GM18861 (cell line): ENCODE results near the gene MAN1C1.
A peak's percentile ranks its signal among the peaks of the same experiment; 100 is the strongest.

Experiments
- ATAC-seq: cut with Tn5 transposase; IDR thresholded peaks from one replicate; pipeline ENCODE4 v1.9.1; 2021; ENCODE audit not compliant: unreplicated experiment

The MAN1C1 gene

GRCh38 chr1:25675729-25676476 lies 59.3 kb downstream of the MAN1C1 start:
- peak; percentile 94 for ATAC-seq

DNA sequence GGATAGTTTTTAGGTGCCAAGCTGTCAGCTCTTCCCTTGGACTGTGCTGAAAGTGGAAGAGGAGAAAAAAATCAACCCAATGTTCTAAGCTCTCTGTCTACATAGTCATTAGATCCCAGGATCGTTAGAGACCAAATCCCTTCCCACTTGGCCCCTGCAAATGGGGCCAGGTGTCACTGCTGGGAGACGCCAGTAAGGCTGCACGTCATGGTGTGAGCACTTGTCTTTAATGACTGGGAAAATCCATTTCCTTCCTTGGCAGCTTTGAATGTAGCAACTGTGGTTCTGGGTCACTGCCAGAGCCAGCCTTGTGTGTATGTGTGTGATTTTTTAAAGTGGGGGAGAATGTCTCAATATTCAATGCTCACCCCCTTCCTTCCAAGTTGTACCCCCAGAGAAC lies 59.9 kb downstream of the MAN1C1 start:
- ATAC-seq, result no peak

DNA sequence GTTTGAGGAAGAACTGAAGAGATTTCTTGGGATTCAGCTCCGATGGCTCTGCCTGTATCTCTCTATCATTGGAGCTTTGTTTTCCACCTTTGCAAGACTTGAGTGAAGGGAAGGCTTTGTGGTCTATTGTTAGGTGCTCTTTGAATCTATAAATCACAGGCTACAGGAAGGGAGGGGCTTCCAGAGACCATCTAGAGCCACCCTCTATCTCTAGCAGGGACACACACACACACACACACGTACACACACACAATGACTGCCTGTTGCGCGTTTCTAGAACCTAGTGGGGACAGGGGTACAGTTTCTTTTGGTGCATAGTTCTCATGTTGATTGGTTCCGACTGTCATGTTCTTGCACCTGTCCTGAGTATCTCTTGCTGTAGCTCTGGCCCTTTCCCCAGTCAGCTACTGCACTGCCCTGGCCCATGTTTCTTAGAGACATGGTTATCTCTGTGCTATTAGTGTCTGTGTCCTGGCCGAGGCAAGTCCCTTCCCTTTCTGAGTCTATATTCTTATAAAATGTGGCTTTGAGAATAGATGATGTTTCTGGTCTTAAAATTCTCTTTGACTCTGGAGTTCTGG lies 60.7 kb downstream of the MAN1C1 start:
- ATAC-seq, result no peak

DNA sequence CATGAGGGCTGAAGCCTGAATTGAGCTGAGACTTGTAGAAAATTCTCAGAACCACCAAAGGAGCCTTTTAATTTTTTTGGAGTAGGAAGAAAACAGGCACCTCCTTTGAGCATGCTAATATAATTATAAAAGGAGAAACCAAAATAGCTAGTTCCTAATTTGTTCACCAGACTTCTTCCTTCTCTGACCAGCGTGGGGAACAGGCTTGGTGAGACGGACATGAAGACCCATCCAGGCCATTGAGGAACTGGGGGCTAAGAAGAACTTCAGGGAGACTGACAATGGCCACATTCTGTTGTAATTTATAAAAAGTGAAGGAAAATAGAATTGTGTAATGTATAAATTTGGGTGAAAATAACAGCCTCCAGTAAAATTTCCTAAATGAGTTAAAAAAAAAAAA lies 62.6 kb downstream of the MAN1C1 start:
- no peak for ATAC-seq

DNA sequence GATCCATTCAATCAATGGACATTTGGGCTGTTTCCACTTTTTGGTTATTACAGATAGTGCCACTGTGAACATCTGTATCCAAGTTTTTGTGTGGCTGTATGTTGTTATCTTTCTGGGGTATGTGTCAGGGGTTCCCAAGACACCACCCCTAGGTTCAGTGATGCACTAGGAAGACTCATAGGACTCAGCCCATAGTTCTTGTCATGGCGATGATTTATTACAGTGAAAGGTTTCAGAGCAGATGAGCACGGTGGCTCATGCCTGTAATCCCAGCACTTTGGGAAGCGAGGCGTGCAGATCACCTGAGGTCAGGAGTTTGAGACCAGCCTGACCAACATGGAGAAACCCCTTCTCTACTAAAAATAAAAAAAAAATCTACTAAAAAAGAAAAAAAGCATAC lies 64.1 kb downstream of the MAN1C1 start:
- no peak for ATAC-seq

DNA sequence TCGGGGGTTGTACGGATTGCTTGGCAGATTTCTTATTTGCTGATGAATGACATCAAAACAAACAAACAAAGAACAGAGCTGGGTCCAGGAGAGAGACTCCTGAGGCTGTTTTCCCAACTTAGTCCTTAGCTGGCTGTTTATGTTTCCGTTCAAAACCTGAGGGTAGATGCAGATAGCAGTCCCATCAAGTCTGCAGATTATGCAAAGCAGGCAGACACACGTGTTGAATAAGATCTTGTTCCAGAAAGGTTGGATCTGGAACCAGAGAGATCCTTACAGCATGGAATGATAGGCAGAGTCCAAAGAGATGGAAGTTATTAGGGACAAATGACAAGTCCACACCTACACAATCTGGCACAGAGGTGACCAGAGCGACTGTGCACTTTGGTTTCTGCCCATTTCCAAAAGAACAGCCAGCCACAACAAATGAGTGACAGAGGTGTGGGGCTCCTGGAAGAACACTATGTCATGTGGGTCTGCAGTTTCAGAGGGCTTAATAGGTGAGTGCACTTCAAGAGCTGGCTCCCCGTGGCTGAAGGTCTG lies 65.5 kb downstream of the MAN1C1 start:
- ATAC-seq, result no peak

DNA sequence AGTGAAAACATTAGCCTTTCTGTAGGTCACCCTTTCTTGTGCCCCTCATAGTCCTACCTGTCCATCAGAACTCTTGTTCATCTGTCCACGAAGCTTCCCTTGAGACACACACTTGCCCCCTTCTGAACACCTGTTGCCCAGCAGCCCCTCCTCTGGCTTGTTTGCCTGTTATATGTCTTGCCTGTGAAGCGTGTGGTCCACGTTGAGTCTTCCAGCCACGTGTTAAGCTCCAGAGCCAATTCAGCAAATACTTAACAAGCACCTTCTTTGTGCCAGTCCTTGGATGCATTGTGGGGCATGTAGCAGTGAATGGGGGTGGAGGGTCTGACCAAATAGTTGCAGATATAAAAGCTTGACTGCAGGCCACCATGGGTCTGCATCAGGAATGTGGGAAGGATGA lies 66.6 kb downstream of the MAN1C1 start:
- no peak for ATAC-seq

DNA sequence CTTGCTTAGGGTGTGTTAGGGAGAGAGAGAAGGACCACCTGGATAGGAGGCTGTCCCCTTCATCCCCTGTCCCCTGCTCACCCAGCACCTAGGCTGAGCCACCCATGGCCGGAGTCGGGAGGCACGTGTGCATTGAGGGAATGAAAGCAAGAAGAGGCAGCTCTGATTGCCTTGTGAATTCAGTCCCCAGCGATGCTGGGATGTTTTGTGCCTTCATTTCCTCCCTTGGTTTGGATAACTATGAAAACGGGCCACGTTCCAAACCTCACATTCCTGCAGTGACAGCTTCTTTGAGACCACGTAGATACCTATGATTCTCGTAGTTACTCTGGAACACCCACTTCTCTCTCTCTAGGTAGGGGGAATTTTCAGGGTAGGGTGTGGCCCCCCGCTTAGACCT lies 67.1 kb downstream of the MAN1C1 start:
- ATAC-seq, result no peak

- no peak for ATAC-seq
These were observed 67.8 kb downstream of the MAN1C1 start for GRCh38 chr1:25684216-25684965.

DNA sequence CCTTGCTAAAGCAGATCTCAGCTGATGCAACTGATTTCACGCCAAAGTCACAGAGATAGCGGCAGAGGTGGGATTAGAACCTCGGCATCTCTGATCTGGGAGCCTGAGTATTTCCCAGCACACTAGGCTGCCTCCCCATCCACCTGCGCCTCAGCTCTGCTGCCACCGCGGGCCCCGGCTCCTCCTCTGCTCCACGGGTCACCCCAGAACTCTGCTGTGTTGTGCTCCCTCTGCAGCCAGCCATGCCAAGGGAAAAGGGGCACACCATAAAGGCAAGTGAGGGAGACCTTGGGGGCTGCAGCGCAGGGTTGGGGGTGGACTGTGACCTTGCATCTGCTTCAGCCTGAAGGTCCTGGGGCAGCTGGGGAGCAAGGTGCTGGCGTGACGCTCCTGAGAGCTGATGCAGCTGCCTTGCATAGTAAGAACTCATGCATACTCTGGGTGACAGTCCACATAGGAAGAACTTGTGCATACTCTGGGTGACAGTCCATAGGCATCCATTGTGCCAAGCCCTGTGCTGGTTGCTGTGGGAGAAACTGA lies 68.7 kb downstream of the MAN1C1 start:
- no peak for ATAC-seq

- ATAC-seq, result no peak
These were observed 69.5 kb downstream of the MAN1C1 start for GRCh38 chr1:25685938-25686665.

DNA sequence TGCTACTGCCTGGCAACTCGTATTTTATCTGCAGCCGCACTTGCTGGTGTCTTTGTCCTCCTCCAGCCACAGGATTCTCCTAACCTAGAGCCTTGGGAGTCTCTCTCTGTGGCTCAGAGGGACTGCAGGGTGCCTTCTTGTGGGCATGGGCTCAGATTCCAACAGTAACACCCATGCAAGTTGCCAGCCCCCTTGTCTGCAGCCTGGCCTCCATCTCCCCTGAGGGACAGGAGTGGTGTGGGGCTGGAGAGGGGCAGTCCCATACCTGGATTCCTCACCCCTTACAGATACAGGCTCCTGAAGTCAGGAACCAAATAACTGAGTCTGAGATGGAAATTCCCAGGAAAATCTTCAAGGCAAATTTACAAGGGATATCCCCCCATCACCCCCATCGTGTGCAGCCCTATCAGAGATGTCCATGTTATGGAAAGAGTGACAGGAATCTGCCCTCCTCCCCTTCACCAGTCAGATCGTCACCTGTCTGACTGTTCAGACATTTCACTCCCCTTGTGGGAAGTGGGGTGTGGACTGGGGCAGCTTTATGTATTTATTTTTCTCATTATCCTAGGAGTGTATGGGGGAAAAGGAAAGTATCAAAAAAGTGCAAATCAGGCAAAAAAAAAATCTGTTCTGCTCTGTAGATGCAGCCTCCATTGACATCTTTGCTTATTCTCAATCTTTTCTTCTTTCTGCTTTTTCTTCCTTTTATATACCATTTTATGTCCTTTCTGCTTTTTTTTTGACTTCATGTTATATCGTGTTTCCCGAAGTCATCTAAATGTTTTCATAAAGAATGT lies 70.8 kb downstream of the MAN1C1 start:
- no peak for ATAC-seq

DNA sequence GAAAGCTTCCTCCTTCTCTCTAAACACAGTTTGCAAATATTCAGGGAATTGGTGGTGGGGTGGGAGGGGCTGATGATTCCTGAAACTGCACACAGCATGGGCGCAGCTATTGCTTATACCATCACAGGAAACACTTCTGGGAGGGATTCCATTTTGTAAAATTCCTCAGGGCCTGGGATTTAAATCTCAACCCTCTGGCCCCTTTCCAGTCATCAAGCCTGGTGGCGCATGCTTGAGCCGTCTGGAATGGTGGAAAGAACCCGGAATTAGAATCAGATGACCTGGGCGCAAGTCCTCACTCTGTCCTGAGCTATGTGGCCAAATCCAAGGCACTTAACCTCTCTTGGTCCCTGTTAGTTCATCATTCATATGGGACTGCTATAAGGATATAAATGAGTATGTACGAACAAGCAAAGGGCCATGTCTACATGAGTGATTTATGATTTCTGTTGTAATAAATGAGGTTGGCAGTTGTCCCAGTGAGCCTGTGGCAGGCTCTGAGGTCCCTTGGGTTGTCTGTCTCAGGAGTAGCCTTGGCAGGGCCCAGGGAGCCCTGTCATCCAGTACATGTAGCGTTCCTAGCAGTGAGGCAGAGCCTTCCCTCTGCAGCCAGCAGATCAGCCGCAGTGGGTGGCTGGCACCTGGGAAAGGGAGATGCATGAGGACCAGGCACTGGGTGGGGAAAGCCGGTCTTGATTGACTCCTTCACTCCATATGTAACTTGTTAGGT lies 72.0 kb downstream of the MAN1C1 start:
- ATAC-seq, result no peak

DNA sequence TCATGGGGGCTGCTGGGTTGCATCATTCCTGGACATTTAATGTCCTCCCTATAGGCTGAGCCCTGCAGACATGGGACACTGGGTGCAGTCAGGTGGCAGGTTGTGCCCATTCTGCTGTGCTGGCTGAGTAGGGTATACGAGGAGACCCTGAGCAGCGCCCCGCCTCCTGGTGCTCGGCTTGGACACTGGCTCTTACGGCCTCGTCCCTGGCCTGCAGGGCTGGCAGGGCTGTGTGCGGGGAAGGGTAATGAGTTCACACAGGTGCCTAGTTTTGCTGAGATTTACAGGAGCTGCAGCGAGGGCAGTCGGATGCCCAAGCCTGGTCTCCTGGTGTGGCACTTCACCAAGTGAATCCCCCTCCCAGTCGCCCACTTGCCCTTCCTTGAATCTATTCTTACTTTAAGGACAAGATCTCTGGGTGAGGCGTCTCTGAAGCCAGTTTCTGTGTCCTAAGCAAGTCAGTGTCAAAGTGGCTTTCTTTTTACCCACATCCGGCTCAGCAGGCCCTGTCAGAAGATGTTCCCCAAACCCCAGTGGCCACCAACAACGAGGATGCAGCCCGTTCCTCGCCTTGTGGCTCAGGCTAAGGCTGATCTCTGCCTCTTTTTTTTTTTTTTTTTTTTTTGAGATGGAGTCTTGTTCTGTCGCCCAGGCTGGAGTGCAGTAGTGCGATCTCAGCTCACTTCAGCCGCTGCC lies 73.2 kb downstream of the MAN1C1 start:
- no peak for ATAC-seq

DNA sequence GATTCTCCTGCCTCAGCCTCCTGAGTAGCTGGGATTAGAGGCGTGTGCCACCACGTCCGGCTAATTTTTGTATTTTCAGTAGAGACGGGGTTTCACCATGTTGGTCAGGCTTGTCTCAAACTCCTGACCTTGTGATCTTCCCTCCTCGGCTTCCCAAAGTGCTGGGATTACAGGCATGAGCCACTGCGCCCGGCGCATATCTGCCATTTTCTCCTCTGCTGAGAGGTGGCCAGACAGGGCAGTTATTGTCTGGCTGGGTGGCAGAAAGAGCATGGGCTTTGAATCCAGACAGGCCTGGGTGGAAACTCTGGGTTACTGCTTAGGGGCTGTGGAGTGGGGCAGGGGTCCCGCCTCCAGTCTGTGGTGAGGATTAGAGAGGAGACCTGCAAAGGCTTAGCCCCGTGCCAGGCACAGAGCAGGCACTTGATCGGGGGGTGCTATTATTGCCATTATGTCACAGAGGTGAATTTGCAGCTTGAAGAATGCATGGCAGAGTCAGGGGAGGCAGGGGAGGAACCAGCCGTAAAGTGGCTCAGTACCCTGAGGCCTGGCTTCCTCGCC lies 73.9 kb downstream of the MAN1C1 start:
- no peak for ATAC-seq

- ATAC-seq, result no peak
These were observed 74.6 kb downstream of the MAN1C1 start for GRCh38 chr1:25691211-25691610.

DNA sequence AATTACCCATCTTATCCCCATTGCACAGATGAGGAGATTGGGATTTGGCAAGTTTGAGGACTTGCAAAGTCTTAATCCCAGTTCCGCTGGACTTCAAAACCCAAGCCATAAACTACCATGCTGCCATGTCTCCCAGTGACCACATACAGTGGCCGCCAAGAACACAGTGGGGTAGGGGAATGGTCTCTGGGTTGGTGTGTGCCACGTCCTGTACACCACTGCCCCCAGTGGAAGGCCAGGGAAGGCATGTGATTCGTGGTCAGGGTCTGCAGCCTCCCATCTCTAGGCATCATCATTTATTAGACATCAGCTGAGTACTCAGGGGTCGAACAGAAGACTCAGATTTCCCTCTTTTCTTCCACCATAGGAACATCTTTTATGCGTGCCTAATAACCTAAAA lies 76.0 kb downstream of the MAN1C1 start:
- ATAC-seq, result no peak

- no peak for ATAC-seq
These were observed 77.8 kb downstream of the MAN1C1 start for GRCh38 chr1:25694167-25695007.
